HG03064 (cell line): ENCODE results near the gene CSRNP3.

Source experiments
- ATAC-seq: cut with Tn5 transposase; IDR thresholded peaks from one replicate; pipeline ENCODE4 v1.9.1; 2021; ENCODE audit warnings: low read depth; ENCODE audit not compliant: unreplicated experiment

Gene CSRNP3

GRCh38 chr2:165667375-165667774 lies 197.9 kb downstream of the CSRNP3 start:
- no peak for ATAC-seq

GRCh38 chr2:165674780-165675179 lies 205.3 kb downstream of the CSRNP3 start:
- ATAC-seq, result no peak

GRCh38 chr2:165675551-165675968 lies 206.1 kb downstream of the CSRNP3 start:
- ATAC-seq, result no peak

GRCh38 chr2:165678882-165679281 lies 209.4 kb downstream of the CSRNP3 start:
- no peak for ATAC-seq

- ATAC-seq, result no peak
These were observed 210.1 kb downstream of the CSRNP3 start for GRCh38 chr2:165679621-165680020.

GRCh38 chr2:165681841-165682240 lies 212.3 kb downstream of the CSRNP3 start:
- ATAC-seq, result no peak

GRCh38 chr2:165682546-165682945 lies 213.0 kb downstream of the CSRNP3 start:
- no peak for ATAC-seq

- ATAC-seq, result no peak
These were observed 217.3 kb downstream of the CSRNP3 start for GRCh38 chr2:165686800-165687199.

- no peak for ATAC-seq
These were observed 218.0 kb downstream of the CSRNP3 start for GRCh38 chr2:165687426-165688002.

- ATAC-seq, result no peak
These were observed 222.1 kb downstream of the CSRNP3 start for GRCh38 chr2:165691615-165692014.

GRCh38 chr2:165692906-165693305 lies 223.4 kb downstream of the CSRNP3 start:
- no peak for ATAC-seq

GRCh38 chr2:165693838-165694237 lies 224.3 kb downstream of the CSRNP3 start:
- ATAC-seq, result no peak

GRCh38 chr2:165697748-165698443 lies 228.4 kb downstream of the CSRNP3 start:
- ATAC-seq, result no peak

GRCh38 chr2:165698444-165698884 lies 229.0 kb downstream of the CSRNP3 start:
- peak; percentile 62 for ATAC-seq

- no peak for ATAC-seq
These were observed 230.4 kb downstream of the CSRNP3 start for GRCh38 chr2:165699946-165700345.

GRCh38 chr2:165700531-165700930 lies 231.0 kb downstream of the CSRNP3 start:
- ATAC-seq, result no peak

GRCh38 chr2:165701147-165701546 lies 231.6 kb downstream of the CSRNP3 start:
- no peak for ATAC-seq

- ATAC-seq, result no peak
These were observed 237.5 kb downstream of the CSRNP3 start for GRCh38 chr2:165706960-165707487.

- ATAC-seq, result no peak
These were observed 246.6 kb downstream of the CSRNP3 start for GRCh38 chr2:165716091-165716490.

- no peak for ATAC-seq
These were observed 249.2 kb downstream of the CSRNP3 start for GRCh38 chr2:165718610-165719210.

- no peak for ATAC-seq
These were observed 251.0 kb downstream of the CSRNP3 start for GRCh38 chr2:165720511-165720910.

GRCh38 chr2:165725421-165725820 lies 255.9 kb downstream of the CSRNP3 start:
- ATAC-seq, result no peak
